NCI-H82 treated with DMSO at 0.1 percent for 48 hours (cell line): ENCODE results near the gene B9D1.

Experiments used
- DNase-seq: peaks from one replicate; lab custom pipeline; 2025; ENCODE audit not compliant: unreplicated experiment; lab: John Stamatoyannopoulos, UW

Gene B9D1

GRCh38 chr17:19305761-19306159, 56.8 kb downstream of the B9D1 start:
- no peak for DNase-seq

DNA sequence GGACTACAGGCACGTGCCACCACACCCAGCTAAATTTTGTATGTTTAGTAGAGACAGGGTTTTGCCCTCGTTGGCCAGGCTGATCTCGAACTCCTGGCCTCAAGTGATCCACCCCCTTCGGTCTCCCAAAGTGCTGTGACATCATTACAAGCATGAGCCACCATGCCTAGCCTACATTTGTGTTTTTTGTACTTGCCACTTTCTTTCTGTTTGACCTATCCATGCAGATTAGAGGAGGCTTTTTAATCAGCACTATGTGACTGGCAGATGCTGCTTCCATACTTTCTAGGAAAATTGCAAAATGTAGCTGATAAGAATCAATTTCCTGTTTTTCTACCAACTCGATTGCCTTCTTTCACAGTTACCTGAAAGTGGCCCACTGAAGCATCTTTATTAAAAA, 57.3 kb downstream of the B9D1 start:
- DNase-seq = no peak

DNA sequence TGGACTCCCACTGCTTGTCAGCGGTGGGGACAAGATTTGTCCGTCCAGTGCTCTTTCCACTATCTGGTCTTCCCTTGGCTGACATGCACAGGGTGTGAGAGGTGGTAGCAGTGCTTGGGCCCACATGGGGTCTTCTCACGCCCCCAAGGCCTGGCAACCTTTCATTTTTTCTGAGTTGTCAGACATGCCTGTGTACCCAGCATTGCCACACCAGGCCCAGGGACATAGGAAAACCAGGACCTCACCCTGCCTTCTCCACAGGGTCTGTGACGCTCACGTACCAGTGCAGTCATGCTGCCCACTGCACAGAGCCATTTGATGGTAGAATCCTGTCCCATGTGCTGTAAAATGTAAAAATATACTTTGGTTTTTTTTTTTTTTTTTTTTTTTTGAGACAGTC, 57.8 kb downstream of the B9D1 start:
- DNase-seq = no peak

GRCh38 chr17:19304209-19304608, 58.3 kb downstream of the B9D1 start:
- DNase-seq = no peak

GRCh38 chr17:19303367-19303776, 59.2 kb downstream of the B9D1 start:
- DNase-seq = no peak

GRCh38 chr17:19302791-19303331, 59.7 kb downstream of the B9D1 start:
- DNase-seq = no peak

DNA sequence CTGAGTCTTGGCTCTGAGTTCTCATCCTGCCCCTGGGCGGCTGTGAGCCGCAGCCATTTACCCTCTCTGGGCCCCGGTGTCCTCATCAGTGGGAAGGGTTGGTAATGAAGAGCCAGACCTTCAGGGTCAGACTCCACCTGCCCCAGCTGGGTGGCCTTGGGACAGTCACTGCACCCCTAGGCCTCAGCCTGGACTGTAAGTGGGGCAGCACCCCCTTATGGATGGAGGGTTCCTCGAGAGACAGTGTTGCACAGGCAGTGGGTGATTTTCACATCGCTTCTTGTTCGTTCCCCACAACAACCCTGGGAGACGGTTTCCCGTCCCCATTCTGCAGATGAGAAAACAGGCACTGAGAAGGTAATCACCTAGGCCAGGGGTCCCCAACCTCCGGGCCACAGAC, 60.5 kb downstream of the B9D1 start:
- DNase-seq = no peak

DNA sequence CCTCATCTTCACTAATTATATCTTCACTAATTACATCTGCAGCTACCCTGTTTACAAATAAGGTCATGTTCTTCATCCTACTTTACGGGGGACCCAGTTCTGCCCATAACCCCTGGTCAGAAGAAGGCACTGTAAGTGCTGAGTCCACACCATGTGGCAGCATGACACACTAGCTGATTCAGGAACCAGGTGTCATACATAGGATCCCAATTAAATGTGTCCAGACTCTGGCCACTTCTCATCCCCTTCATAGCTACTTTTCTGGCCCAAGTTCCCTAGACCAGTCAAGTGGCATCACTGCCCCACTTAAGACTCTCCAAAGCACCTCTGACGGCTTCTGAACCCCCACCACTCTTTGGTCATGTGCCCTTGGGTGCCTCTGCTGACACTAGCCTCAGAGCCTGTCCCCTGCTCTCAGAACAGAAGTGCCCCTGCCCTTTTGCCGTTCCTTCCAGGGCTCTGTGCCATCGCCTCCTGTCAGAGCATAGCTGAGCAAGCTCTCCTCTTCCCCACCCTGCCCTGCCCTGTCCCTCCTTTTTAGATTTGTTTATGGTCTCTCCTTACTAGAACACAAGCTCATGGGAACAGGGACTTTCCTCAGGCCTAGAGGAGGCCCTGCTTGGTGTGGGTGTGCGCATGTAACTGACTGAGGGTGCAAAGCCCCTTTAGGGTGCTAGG, 61.1 kb downstream of the B9D1 start:
- DNase-seq = no peak

GRCh38 chr17:19299866-19300265, 62.7 kb downstream of the B9D1 start:
- DNase-seq = no peak

DNA sequence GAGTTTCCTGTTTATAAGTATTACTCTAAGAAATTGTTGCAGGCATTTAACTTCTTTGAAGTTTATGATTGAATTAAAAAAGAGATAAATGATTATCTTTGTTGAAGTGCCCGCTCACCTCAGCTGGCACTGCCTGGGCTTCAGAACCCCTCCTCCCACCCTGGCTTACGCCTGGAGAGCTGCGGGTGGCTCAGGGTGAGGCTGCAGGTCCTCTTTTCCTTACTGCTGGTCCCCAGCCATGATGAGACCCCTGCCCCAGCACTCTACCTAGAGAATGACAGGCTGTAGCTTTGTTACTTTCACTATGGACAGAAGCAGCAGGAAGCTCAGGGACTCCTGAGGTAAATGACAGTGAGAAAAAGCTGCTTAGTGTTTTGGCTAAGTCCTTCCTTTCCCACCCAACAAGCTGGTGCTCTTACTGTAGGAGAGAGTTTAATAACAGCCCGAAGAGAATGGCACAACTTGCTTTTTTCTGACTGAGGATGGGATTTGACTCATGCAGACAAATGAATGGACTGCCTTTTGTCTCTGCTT, 63.2 kb downstream of the B9D1 start:
- no peak for DNase-seq

DNA sequence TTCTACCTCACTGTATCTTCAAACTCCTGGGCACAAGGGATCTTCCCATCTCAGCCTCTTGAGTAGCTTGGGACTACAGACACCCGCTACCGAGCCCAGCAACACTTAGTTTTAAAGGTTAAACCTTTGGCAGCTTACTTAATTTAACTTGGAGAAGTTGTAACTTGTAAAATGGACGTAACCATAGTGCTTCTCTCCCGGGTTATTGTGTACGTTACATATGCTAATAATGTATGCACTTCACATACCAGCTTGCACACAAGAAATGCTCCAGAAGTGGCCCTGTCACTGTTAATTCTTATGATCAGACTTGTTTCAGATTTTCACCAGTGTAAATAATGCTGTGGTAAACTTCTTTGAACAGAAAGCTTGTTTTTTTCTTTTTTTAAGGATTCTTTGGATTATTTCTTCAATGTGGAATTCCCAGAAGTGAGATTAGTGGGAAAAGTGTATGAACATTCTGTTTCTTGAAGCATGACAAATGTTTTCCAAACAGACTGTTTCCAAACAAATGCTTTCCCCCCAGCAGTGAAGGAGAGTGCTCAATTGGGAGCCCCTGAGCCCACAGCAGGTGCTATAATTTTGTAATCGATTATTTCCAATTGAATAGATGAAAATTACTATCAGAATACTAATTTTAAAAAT, 63.8 kb downstream of the B9D1 start:
- DNase-seq = no peak

DNA sequence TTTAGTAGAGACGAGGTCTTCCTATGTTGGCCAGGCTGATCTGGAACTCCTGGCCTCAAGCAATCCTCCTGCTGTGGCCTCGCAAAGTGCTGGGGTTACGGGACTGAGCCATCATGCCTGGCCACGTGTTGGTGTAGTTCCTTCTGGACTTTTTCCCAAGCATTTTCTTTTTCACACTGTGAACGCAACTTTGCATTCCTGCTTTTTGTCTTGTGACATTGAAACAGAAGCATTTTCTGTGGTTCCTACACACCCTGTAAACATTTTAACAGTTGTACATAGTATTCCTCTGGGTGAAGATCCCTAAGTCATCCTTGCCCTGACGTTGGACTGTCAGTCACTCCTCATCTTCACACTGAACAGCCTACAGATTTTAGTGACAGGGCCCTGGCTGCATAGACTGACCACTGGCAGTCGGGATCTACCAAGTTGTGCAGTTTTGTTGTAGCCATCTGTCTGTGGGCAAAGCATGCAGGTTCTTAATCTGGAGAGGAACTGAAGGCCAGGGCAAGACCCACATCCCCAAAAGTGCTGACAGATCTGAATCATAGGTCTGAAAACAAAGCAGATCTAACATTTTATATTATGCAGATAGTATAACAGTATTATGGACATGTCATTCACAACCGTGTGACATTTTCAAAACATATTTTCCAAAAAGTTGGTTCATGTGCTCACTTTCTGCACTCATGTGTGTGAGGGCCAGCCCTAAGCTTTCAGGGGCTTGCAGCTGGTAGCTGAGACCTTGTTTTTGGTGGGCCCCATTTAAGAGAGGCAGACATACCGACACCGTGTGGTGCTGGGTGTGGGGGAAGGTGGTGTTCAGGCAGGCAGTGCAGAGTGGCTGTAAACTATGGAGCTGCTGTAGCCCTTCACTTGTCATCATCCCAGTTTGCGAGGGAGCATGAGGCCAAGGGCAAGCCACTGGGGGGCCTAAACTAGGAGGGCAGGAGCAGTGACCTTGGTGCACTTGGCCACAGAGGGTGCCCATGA, 65.4 kb downstream of the B9D1 start:
- no peak for DNase-seq

- DNase-seq = no peak
Measured at GRCh38 chr17:19295473-19296135, 66.9 kb downstream of the B9D1 start.

DNA sequence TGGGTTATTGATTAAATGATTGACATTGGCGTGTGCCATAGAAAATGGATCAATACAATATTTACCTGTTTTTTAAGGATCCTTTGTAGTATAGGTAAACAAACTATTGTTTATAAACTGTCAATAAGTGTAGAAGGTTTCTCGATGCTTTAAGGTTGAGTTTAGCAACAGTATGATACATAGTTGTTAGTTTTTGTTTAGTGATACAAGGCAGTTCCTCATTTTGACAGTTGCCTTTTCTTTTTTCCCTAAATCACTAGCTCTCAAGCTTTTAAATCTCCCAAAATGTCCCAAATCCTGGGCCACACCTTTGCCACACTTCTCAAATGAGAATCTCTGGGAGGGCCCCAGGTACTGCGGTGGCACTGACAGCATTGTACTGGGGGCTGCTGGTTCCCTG, 68.1 kb downstream of the B9D1 start:
- no peak for DNase-seq
